ENCODE data around the gene GZMA. TPM values are rescaled to one million over a fixed set of nuclear protein-coding genes. Genes with fewer than 3 reads are reported as not detected.

The GZMA gene
- total and polyA plus RNA-seq, 2 experiments from 2014 or later, result not detected

- TF ChIP-seq ZNF462 (CRISPR knock-in tag; IDR thresholded peaks at IDR 0.05) (no peak), ETS1 (IDR thresholded peaks at IDR 0.05) (no peak)
Observed at GRCh38 chr5:55113327-55113726, 10.9 kb downstream of the GZMA start (continued).

GRCh38 chr5:55114061-55114460 lies 11.6 kb downstream of the GZMA start:
- Histone ChIP-seq H4K20me1 (replicated peaks; ENCODE audit: insufficient read depth) (no peaks in the 10 kb centered on the region), H3K79me2 (replicated peaks; ENCODE audit: insufficient read depth) (no peaks in the 10 kb centered on the region), H3K4me3 (no peak overlapping the region), H3K27me3 (ENCODE audit: insufficient read depth) (no peaks in the 10 kb centered on the region), H3K27ac (ENCODE audit: low read depth) (no peak overlapping the region), H2AFZ (no peak overlapping the region), H3K36me3 (ENCODE audit: insufficient read depth) (no peaks in the 10 kb centered on the region), H3F3A (replicated peaks; ENCODE audit: low read depth) (no peaks in the 10 kb centered on the region), H3K4me2 (no peak overlapping the region), H3K4me1 (ENCODE audit: insufficient read depth) (peaks cover 15% of the 10 kb centered on the region), H3K9me2 (ENCODE audit: insufficient read depth) (peaks cover 6% of the 10 kb centered on the region; the same call in 1 of the 2 replicates)
- Mint-ChIP-seq H3K27ac (no peak overlapping the region), H3K36me3 (ENCODE audit: low read depth) (no peaks in the 10 kb centered on the region), H3K4me1 (peaks cover 10% of the 10 kb centered on the region), H3K9me3 (no peaks in the 10 kb centered on the region), H3K27me3 (ENCODE audit: insufficient read depth, low read depth, poor library complexity) (peaks cover 4% of the 10 kb centered on the region), H3K4me3 (no peak overlapping the region)
- DNase-seq (ENCODE audit: low spot score) (no peak), ATAC-seq (no peak)
- TF ChIP-seq JUNB (IDR thresholded peaks at IDR 0.05; ENCODE audit: unreplicated experiment) (no peak), POLR2AphosphoS5 (IDR thresholded peaks at IDR 0.05; ENCODE audit: low read depth) (no peak), EZH2 (IDR thresholded peaks at IDR 0.05; ENCODE audit: low read depth, unreplicated experiment) (no peak), ETS1 (IDR thresholded peaks at IDR 0.05) (no peak), ZNF331 (CRISPR knock-in tag; IDR thresholded peaks at IDR 0.05; ENCODE audit: low read depth) (no peak), ZNF462 (CRISPR knock-in tag; IDR thresholded peaks at IDR 0.05) (no peak), STAT1 (IDR thresholded peaks at IDR 0.05; ENCODE audit: unreplicated experiment) (no peak)
